HEK293 (cell line): Measurements from ENCODE around the gene LCN6.
"Not testable (repeated sequence)": the region's sequence is repeated elsewhere in the genome, so short reads cannot be mapped to it uniquely, and the experiment has no call there.

Source experiments
- CTCF ChIA-PET: fragments of 350-600 bp; formaldehyde crosslinking; extraction: SDS; loops from one replicate; lab custom pipeline; 2021; ENCODE audit warnings: antibody characterized with exemption; lab: Yijun Ruan, JAX
- POLR2A ChIA-PET: fragments of 300-600 bp; formaldehyde crosslinking; extraction: SDS; loops from one replicate; lab custom pipeline; 2020; ENCODE audit warnings: antibody characterized with exemption, inconsistent platforms; lab: Yijun Ruan, JAX
- H3K27ac ChIP-seq: fragments of 200-500 bp; sonication (Bioruptor generic); 2 replicates; pipeline ENCODE4 v1.5.1; 2014; ENCODE audit warnings: low read depth, low read length, control low read depth, inconsistent platforms; ENCODE audit errors: extremely low read depth
- H3K36me3 ChIP-seq, 2 experiments: fragments of 200-500 bp in 1 of 2; sonication (Bioruptor generic) in 1 of 2; 1 replicate in 1 of 2; 2 replicates in 1 of 2; pipeline ENCODE4 v1.5.1; 2014 to 2017; ENCODE audit warnings: inconsistent platforms in 2 of 2, low read length in 2 of 2; ENCODE audit not compliant: control insufficient read depth in 2 of 2, insufficient read depth in 1 of 2
- H3K4me1 ChIP-seq: fragments of 200-500 bp; sonication (Bioruptor generic); 2 replicates; pipeline ENCODE4 v1.5.1; 2014; ENCODE audit warnings: mild to moderate bottlenecking, low read length, inconsistent platforms; ENCODE audit not compliant: control insufficient read depth, insufficient read depth
- H3K4me3 ChIP-seq: 2 replicates; pipeline ENCODE4 v1.5.1; 2011; ENCODE audit warnings: low read depth, mild to moderate bottlenecking, control low read depth, low read length, moderate library complexity
- H3K9me3 ChIP-seq: fragments of 200-500 bp; sonication (Bioruptor generic); 2 replicates; pipeline ENCODE4 v1.5.1; 2014; ENCODE audit warnings: low read depth, low read length, inconsistent platforms; ENCODE audit not compliant: control insufficient read depth, insufficient read depth
- GLI2 ChIP-seq: fragments of 450-650 bp; formaldehyde crosslinking; IDR thresholded peaks from 2 replicates; pipeline ENCODE4; 2017; ENCODE audit warnings: missing biosample characterization, missing genetic modification characterization, low read depth, borderline replicate concordance
- GLIS2 ChIP-seq: fragments of 450-650 bp; formaldehyde crosslinking; IDR thresholded peaks from 2 replicates; pipeline ENCODE4 v1.5.1; 2016; ENCODE audit warnings: missing biosample characterization, missing genetic modification characterization
- IKZF3 ChIP-seq: fragments of 450-650 bp; IDR thresholded peaks from 2 replicates; pipeline ENCODE4 v1.5.0; 2018; ENCODE audit warnings: missing biosample characterization, mild to moderate bottlenecking, missing genetic modification characterization, moderate library complexity
- KLF10 ChIP-seq: fragments of 450-650 bp; IDR thresholded peaks from 2 replicates; pipeline ENCODE4 v1.5.1; 2018; ENCODE audit warnings: missing biosample characterization, mild to moderate bottlenecking, missing genetic modification characterization
- PRDM10 ChIP-seq: fragments of 450-650 bp; formaldehyde crosslinking; IDR thresholded peaks from 2 replicates; pipeline ENCODE4 v1.5.1; 2016; ENCODE audit warnings: missing biosample characterization, missing genetic modification characterization
- REST ChIP-seq: fragments of 450-650 bp; formaldehyde crosslinking; IDR thresholded peaks from 2 replicates; pipeline ENCODE4 v1.5.1; 2016; ENCODE audit warnings: missing biosample characterization, missing genetic modification characterization
- SP2 ChIP-seq: fragments of 450-650 bp; formaldehyde crosslinking; IDR thresholded peaks from 2 replicates; pipeline ENCODE4 v1.5.1; 2016; ENCODE audit warnings: missing biosample characterization, missing genetic modification characterization
- ZBTB17 ChIP-seq: fragments of 450-650 bp; formaldehyde crosslinking; IDR thresholded peaks from 2 replicates; pipeline ENCODE4 v1.5.1; 2016; ENCODE audit warnings: missing biosample characterization, missing genetic modification characterization
- ZFP69B ChIP-seq: fragments of 450-650 bp; formaldehyde crosslinking; IDR thresholded peaks from 2 replicates; pipeline ENCODE4 v1.5.1; 2016; ENCODE audit warnings: missing biosample characterization, missing genetic modification characterization
- ZNF2 ChIP-seq: fragments of 450-650 bp; formaldehyde crosslinking; IDR thresholded peaks from 2 replicates; pipeline ENCODE4 v1.5.1; 2016; ENCODE audit warnings: missing biosample characterization, missing genetic modification characterization
- ZNF280D ChIP-seq: fragments of 450-650 bp; formaldehyde crosslinking; IDR thresholded peaks from 2 replicates; pipeline ENCODE4 v1.5.1; 2016; ENCODE audit warnings: missing biosample characterization, missing genetic modification characterization
- ZNF335 ChIP-seq: fragments of 450-650 bp; formaldehyde crosslinking; conservative IDR thresholded peaks from 2 replicates; pipeline ENCODE4 v1.5.1; 2016; ENCODE audit warnings: missing biosample characterization, missing genetic modification characterization
- ZNF366 ChIP-seq: fragments of 450-650 bp; formaldehyde crosslinking; conservative IDR thresholded peaks from 2 replicates; pipeline ENCODE4 v1.5.1; 2016; ENCODE audit warnings: missing biosample characterization, missing genetic modification characterization
- ZNF394 ChIP-seq: fragments of 450-650 bp; formaldehyde crosslinking; IDR thresholded peaks from 2 replicates; pipeline ENCODE4 v1.5.1; 2016; ENCODE audit warnings: missing biosample characterization, missing genetic modification characterization, mild to moderate bottlenecking, moderate library complexity, borderline replicate concordance
- ZNF398 ChIP-seq: fragments of 450-650 bp; formaldehyde crosslinking; IDR thresholded peaks from 2 replicates; pipeline ENCODE4 v1.5.1; 2017; ENCODE audit warnings: missing biosample characterization, missing genetic modification characterization
- ZNF600 ChIP-seq: fragments of 450-650 bp; formaldehyde crosslinking; IDR thresholded peaks from 2 replicates; pipeline ENCODE4 v1.5.1; 2016; ENCODE audit warnings: missing biosample characterization, missing genetic modification characterization
- ZNF654 ChIP-seq: fragments of 450-650 bp; formaldehyde crosslinking; IDR thresholded peaks from 2 replicates; pipeline ENCODE4 v1.5.1; 2016; ENCODE audit warnings: low read depth, missing biosample characterization, missing genetic modification characterization
- ZNF76 ChIP-seq: fragments of 450-650 bp; formaldehyde crosslinking; IDR thresholded peaks from 2 replicates; pipeline ENCODE4; 2016; ENCODE audit warnings: low read depth, missing biosample characterization, missing genetic modification characterization, borderline replicate concordance
- ZNF768 ChIP-seq: fragments of 450-650 bp; formaldehyde crosslinking; IDR thresholded peaks from 2 replicates; pipeline ENCODE4 v1.5.1; 2018; ENCODE audit warnings: missing biosample characterization, mild to moderate bottlenecking, missing genetic modification characterization
- ZSCAN16 ChIP-seq: fragments of 450-650 bp; formaldehyde crosslinking; IDR thresholded peaks from 2 replicates; pipeline ENCODE4 v1.5.1; 2016; ENCODE audit warnings: missing biosample characterization, missing genetic modification characterization
- ZXDB ChIP-seq: fragments of 450-650 bp; formaldehyde crosslinking; IDR thresholded peaks from 2 replicates; pipeline ENCODE4 v1.5.1; 2016; ENCODE audit warnings: missing biosample characterization, missing genetic modification characterization

The LCN6 gene

GRCh38 chr9:136761545-136761981 lies 13.2 kb upstream of the LCN6 start:
- H3K4me3 ChIP-seq = no peak overlapping the region
- H3K36me3 ChIP-seq = no peaks in the 10 kb centered on the region
- CTCF ChIA-PET = interaction anchor here (0.7 to 5.9 kb wide), 18 partner anchors 9 to 288 kb away, joined by 3 to 54 read pairs (median 5); no protein-coding TSS in a partner anchor
- H3K4me1 ChIP-seq = no peaks in the 10 kb centered on the region
- no peak overlapping the region for H3K27ac ChIP-seq
- TF ChIP-seq ZNF76 (no peak), GLI2 (tag by site-specific recombination) (no peak), ZNF768 (tag by site-specific recombination) (no peak), KLF10 (tag by site-specific recombination) (no peak), ZSCAN16 (tag by site-specific recombination) (no peak), ZNF398 (tag by site-specific recombination) (no peak), REST (tag by site-specific recombination) (0 out of 2 replicates have a peak, but pooled peaks have one; percentile 20), ZNF280D (tag by site-specific recombination) (no peak)
- POLR2A ChIA-PET = interaction anchor here (0.6 to 1.4 kb wide), 2 partner anchors 34 to 44 kb away, joined by 3 to 14 read pairs; no protein-coding TSS in a partner anchor
- H3K9me3 ChIP-seq = no peaks in the 10 kb centered on the region

- not testable (repeated sequence) for H3K27ac ChIP-seq, H3K4me1 ChIP-seq, H3K4me3 ChIP-seq, H3K36me3 ChIP-seq, H3K9me3 ChIP-seq
- ChIA-PET CTCF (interaction anchor here (0.6 to 5.9 kb wide), 22 partner anchors 10 to 367 kb away, joined by 3 to 54 read pairs (median 5); no protein-coding TSS in a partner anchor), POLR2A (interaction anchor here (0.6 to 1.4 kb wide), 3 partner anchors 33 to 46 kb away, joined by 3 to 14 read pairs (median 3); no protein-coding TSS in a partner anchor)
- TF ChIP-seq ZXDB (tag by site-specific recombination) = peak; percentile 25; the same call in 1 of the 2 replicates
- peak; percentile 36; the same call in 1 of the 2 replicates for TF ChIP-seq ZNF600 (tag by site-specific recombination)
- peak; percentile 46; the same call in 1 of the 2 replicates for TF ChIP-seq ZNF335
- TF ChIP-seq ZNF2 = peak; percentile 98
- TF ChIP-seq GLIS2 (tag by site-specific recombination) = peak; percentile 44
- TF ChIP-seq SP2 (tag by site-specific recombination) = peak; percentile 49
- peak; percentile 62; the same call in 1 of the 2 replicates for TF ChIP-seq ZBTB17 (tag by site-specific recombination)
- TF ChIP-seq ZNF654 (tag by site-specific recombination) = peak; percentile 64
- peak; percentile 71 for TF ChIP-seq ZFP69B (tag by site-specific recombination)
- TF ChIP-seq ZNF366 = 0 out of 2 replicates have a peak, but pooled peaks have one; percentile 32
- peak; percentile 54 for TF ChIP-seq PRDM10 (tag by site-specific recombination)
- TF ChIP-seq IKZF3 (tag by site-specific recombination) = 0 out of 2 replicates have a peak, but pooled peaks have one; percentile 37
- 0 out of 2 replicates have a peak, but pooled peaks have one; percentile 9 for TF ChIP-seq ZNF394 (tag by site-specific recombination)
These were observed 12.7 kb upstream of the LCN6 start for GRCh38 chr9:136760834-136761544.
